B cell (primary cell): ENCODE data around the gene CCDC138. TPM values are rescaled to one million over a fixed set of nuclear protein-coding genes. Genes with fewer than 3 reads are reported as not detected.

Source experiments
- ATAC-seq: fragments of 200-7000 bp; cut with Tn5 transposase; one replicate; pipeline ENCODE4 v1.10.0; 2021; ENCODE audit warnings: low read depth, mild to moderate bottlenecking, moderate number of reproducible peaks, moderate library complexity
- CTCF ChIA-PET: fragments of 350-600 bp; sonication (Branson Sonifier 250); formaldehyde crosslinking; loops from one replicate; lab custom pipeline; 2021; ENCODE audit warnings: antibody characterized with exemption, inconsistent platforms; lab: Charles Lee
- POLR2A ChIA-PET: fragments of 350-600 bp; sonication (Branson Sonifier 250); formaldehyde crosslinking; loops from one replicate; lab custom pipeline; 2021; ENCODE audit warnings: antibody characterized with exemption; lab: Charles Lee
- DNase-seq: peaks from one replicate; pipeline ENCODE4 v3.0.0; 2013
- H2AFZ ChIP-seq: 2 replicates; pipeline ENCODE4 v1.6.1; 2012; ENCODE audit warnings: mild to moderate bottlenecking, low read depth, low read length; ENCODE audit not compliant: insufficient read depth, poor library complexity, severe bottlenecking
- H3K27ac ChIP-seq, 2 donors: 1 replicate in 1 of 2; 2 replicates in 1 of 2; pipeline ENCODE4 v1.5.1; 2012 to 2013; ENCODE audit warnings: low read length in 2 of 2, mild to moderate bottlenecking in 2 of 2, moderate library complexity in 1 of 2
- H3K27me3 ChIP-seq, 4 experiments: fragments of 200-600 bp in 1 of 4; sonication (generic) in 1 of 4; replicated peaks in 1 of 4; 1 replicate in 2 of 4; 2 replicates in 2 of 4; pipeline versions ENCODE4 v1.6.1 to v1.7.0; 2013 to 2016; ENCODE audit warnings: low read length in 3 of 4, mild to moderate bottlenecking in 2 of 4, mixed read lengths in 1 of 4, moderate library complexity in 1 of 4; ENCODE audit not compliant: insufficient read depth in 4 of 4, control insufficient read depth in 3 of 4; ENCODE audit errors: control extremely low read depth in 1 of 4
- H3K36me3 ChIP-seq, 2 experiments: replicated peaks in 1 of 2; 1 replicate in 1 of 2; 2 replicates in 1 of 2; pipeline versions ENCODE4 v1.6.1 to v1.7.1; 2013; ENCODE audit warnings: low read length in 1 of 2; ENCODE audit not compliant: insufficient read depth in 2 of 2, control insufficient read depth in 1 of 2; ENCODE audit errors: control extremely low read depth in 1 of 2, extremely low read depth in 1 of 2
- H3K4me1 ChIP-seq, 2 donors: fragments of 200-600 bp in 1 of 2; sonication (generic) in 1 of 2; 1 replicate in 1 of 2; 2 replicates in 1 of 2; pipeline versions ENCODE4 v1.5.1 to v1.6.1; 2013 to 2017; ENCODE audit warnings: low read length in 2 of 2; ENCODE audit not compliant: control insufficient read depth in 2 of 2, insufficient read depth in 2 of 2
- H3K4me2 ChIP-seq: replicated peaks from 2 replicates; pipeline ENCODE3; 2012; ENCODE audit warnings: mild to moderate bottlenecking, low read depth, low read length; ENCODE audit not compliant: poor library complexity, severe bottlenecking
- H3K4me3 ChIP-seq, 5 experiments: fragments of 200-600 bp in 1 of 5; sonication (generic) in 1 of 5; 1 replicate in 3 of 5; 2 replicates in 2 of 5; pipeline versions ENCODE4 v1.5.1 to v1.7.0; 2011 to 2016; ENCODE audit warnings: low read length in 4 of 5, mild to moderate bottlenecking in 4 of 5, low read depth in 2 of 5, control low read depth in 1 of 5, moderate library complexity in 1 of 5; ENCODE audit not compliant: insufficient read depth in 1 of 5; ENCODE audit errors: control extremely low read depth in 1 of 5, extremely low read depth in 1 of 5
- H3K79me2 ChIP-seq: fragments of 200-600 bp; sonication (generic); one replicate; pipeline ENCODE4 v1.6.0; 2016; ENCODE audit warnings: low read length; ENCODE audit not compliant: control insufficient read depth, insufficient read depth
- H3K9ac ChIP-seq: fragments of 200-600 bp; sonication (generic); 2 replicates; pipeline ENCODE4 v1.6.1; 2017; ENCODE audit warnings: mild to moderate bottlenecking, low read length, moderate library complexity
- H3K9me3 ChIP-seq, 3 donors: one replicate each; pipeline versions ENCODE4 v1.6.1 to v1.7.1; 2013; ENCODE audit warnings: low read length in 2 of 3; ENCODE audit not compliant: control insufficient read depth in 2 of 3, insufficient read depth in 1 of 3; ENCODE audit errors: control extremely low read depth in 1 of 3
- H4K20me1 ChIP-seq: 2 replicates; pipeline ENCODE4 v1.6.0; 2012; ENCODE audit warnings: mild to moderate bottlenecking, low read length; ENCODE audit not compliant: insufficient read depth, control insufficient read depth, poor library complexity, severe bottlenecking
- H3K27ac Mint-ChIP-seq: one replicate; pipeline ENCODE4 v1.8.0; 2021; ENCODE audit warnings: mixed read lengths
- H3K27me3 Mint-ChIP-seq: one replicate; pipeline ENCODE4 v1.8.0; 2021; ENCODE audit warnings: mixed read lengths
- H3K4me1 Mint-ChIP-seq: one replicate; pipeline ENCODE4 v1.8.0; 2021; ENCODE audit warnings: mixed read lengths
- H3K4me3 Mint-ChIP-seq: one replicate; pipeline ENCODE4 v1.8.0; 2021; ENCODE audit warnings: mixed read lengths
- H3K9me3 Mint-ChIP-seq: one replicate; pipeline ENCODE4 v1.8.0; 2022; ENCODE audit warnings: mixed read lengths; ENCODE audit not compliant: insufficient read depth
- CTCF ChIP-seq: fragments of 200-600 bp; IDR thresholded peaks from one replicate; pipeline ENCODE4 v1.8.0; 2022; ENCODE audit warnings: antibody characterized with exemption, mild to moderate bottlenecking
- EZH2 ChIP-seq: IDR thresholded peaks from 2 replicates; pipeline ENCODE4 v1.6.1; 2012; ENCODE audit warnings: borderline replicate concordance, low read depth, mild to moderate bottlenecking, moderate library complexity, low read length; ENCODE audit not compliant: insufficient read depth, poor library complexity, severe bottlenecking
- WGBS: methylation state at CpG from one replicate; pipeline ENCODE4 v1.1.5; 2013; ENCODE audit warnings: missing lambda C conversion rate; ENCODE audit not compliant: insufficient coverage; 5-methylcytosine and 5-hydroxymethylcytosine counted together
- intact Hi-C: fragments of 100-400 bp; cut with micrococcal nuclease; formaldehyde crosslinking; loops from one replicate; pipeline ENCODE4 v1.10.0; 2022
- polyA plus RNA-seq: library from polyadenylated mRNA; depleted of rRNA; stranded (reverse); fragments of >200 nt; gene quantifications from 2 replicates; pipeline ENCODE4 v1.2.3, GENCODE V29; 2012
- total RNA-seq, 2 donors: library from RNA; stranded (reverse); fragments of 120-200 nt in 1 of 2; gene quantifications; 1 replicate in 1 of 2; 2 replicates in 1 of 2; pipeline versions ENCODE4 v1.2.3 to v1.2.4, GENCODE V29; 2013 to 2022

Gene CCDC138
- total and polyA plus RNA-seq, 2 donors (not counting 1 experiment from before 2014, with no cell fraction given): 3.3 to 16.3 TPM

DNA sequence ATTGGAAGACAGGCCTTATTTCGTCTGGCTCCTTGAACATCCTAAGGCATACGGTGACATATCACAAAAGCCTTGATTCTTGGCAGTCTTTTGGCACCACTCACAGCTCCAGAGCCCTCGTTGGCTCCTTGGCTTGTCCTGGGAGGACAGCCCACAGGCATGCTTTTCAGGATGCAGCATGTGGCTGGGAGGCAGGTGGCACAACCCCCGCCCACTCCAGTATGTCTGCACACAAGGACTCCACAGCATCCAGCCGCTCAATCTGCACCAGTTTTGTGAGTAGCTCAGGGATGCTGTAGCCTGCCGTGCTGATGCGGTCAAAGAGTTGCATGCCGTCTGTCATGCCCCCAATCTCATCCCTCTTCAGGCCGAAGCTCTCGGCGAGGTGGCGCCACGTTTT, 110.2 kb downstream of the CCDC138 start:
- H3K36me3 ChIP-seq: no peaks in the 10 kb centered on the region
- no peak for DNase-seq
- H3K4me3 Mint-ChIP-seq: no peak overlapping the region
- no peaks in the 10 kb centered on the region for H3K4me1 Mint-ChIP-seq
- no peak overlapping the region for H3K4me3 ChIP-seq
- WGBS: 93% methylated on average over 12 of the region's 13 CpGs
- no peak overlapping the region for H2AFZ ChIP-seq
- H3K4me2 ChIP-seq: no peak overlapping the region
- ChIA-PET CTCF (no interaction called here), POLR2A (no interaction called here)
- peaks cover 11% of the 10 kb centered on the region for H3K27me3 Mint-ChIP-seq
- no peaks in the 10 kb centered on the region for H3K4me1 ChIP-seq
- no peak for TF ChIP-seq EZH2
- no peaks in the 10 kb centered on the region for H4K20me1 ChIP-seq
- intact Hi-C loops: no loop called here
- H3K27me3 ChIP-seq: no peaks in the 10 kb centered on the region
- no peak overlapping the region for H3K9ac ChIP-seq
- H3K9me3 ChIP-seq: peaks cover 0 to 19% (median 2%) of the 10 kb centered on the region in 3 donors
- H3K79me2 ChIP-seq: no peaks in the 10 kb centered on the region
- peaks cover 4% of the 10 kb centered on the region for H3K9me3 Mint-ChIP-seq
- no peak for ATAC-seq
- H3K27ac ChIP-seq: no peak overlapping the region
- no peak overlapping the region for H3K27ac Mint-ChIP-seq

DNA sequence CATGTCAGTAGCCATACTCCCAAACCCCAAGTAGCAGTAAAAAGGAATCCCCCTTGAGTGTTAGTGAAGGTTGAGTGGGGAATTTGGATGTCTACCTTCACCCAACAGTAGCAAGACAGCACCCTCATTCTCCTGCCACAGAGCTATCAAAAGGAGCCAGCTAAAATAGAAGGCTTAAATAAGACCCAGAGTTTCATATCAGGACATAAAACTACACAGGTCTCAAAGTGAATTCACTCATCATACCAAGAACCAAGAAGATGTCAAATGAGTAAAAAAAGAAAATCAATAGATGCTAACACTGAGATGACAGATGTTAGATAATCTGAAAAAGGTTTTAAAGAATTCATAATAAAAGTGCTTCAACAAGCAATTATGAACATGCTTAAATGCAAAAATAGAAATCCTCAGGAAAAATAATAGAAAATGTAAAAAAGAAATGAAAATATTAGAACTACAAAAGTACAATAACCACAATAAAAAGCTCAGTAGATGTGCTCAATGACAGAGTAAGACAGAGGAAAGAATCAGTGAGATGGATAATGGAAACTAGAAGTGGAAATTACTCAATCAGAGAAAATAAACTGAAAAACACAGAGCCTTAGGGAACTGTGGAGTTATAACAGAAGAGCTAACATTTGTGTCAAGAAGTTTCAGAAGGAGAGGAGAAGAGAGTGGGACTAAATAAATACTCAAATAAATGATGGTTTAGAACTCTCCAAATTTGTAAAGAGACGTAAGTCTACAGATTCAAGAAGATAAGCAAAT, 111.9 kb downstream of the CCDC138 start:
- Mint-ChIP-seq H3K9me3 (peaks cover 4% of the 10 kb centered on the region), H3K27me3 (peaks cover 11% of the 10 kb centered on the region), H3K4me1 (no peaks in the 10 kb centered on the region), H3K4me3 (no peak overlapping the region), H3K27ac (no peak overlapping the region)
- TF ChIP-seq CTCF: no peak
- TF ChIP-seq EZH2: no peak
- no peak overlapping the region for H3K4me2 ChIP-seq
- H4K20me1 ChIP-seq: no peaks in the 10 kb centered on the region
- CTCF ChIA-PET: no interaction called here
- H3K9ac ChIP-seq: no peak overlapping the region
- no peak for DNase-seq
- peaks cover 0 to 9% (median 2%) of the 10 kb centered on the region in 3 donors for H3K9me3 ChIP-seq
- POLR2A ChIA-PET: no interaction called here
- no peak overlapping the region for H3K27ac ChIP-seq
- ATAC-seq: no peak
- no peak overlapping the region for H3K4me3 ChIP-seq
- intact Hi-C loops: no loop called here
- no peaks in the 10 kb centered on the region for H3K79me2 ChIP-seq
- WGBS: no CpG with 5 or more reads among the region's 1 CpG
- H2AFZ ChIP-seq: no peak overlapping the region
- H3K27me3 ChIP-seq: no peaks in the 10 kb centered on the region
- no peaks in the 10 kb centered on the region for H3K36me3 ChIP-seq
- H3K4me1 ChIP-seq: no peaks in the 10 kb centered on the region
